Right cardiac atrium (tissue), 5 donors: ENCODE measurements around the gene PILRA. TPM values are rescaled to one million over a fixed set of nuclear protein-coding genes. Genes with fewer than 3 reads are reported as not detected.
"Not testable (repeated sequence)": the region's sequence is repeated elsewhere in the genome, so short reads cannot be mapped to it uniquely, and the experiment has no call there.

Source experiments
- ATAC-seq, 2 donors: fragments of 200-7000 bp; cut with Tn5 transposase; one replicate each; pipeline versions ENCODE4 v1.8.0 to v1.9.1; 2020; ENCODE audit warnings: moderate library complexity in 2 of 2, mild to moderate bottlenecking in 1 of 2
- DNase-seq, 3 donors: peaks; one replicate each; pipeline ENCODE4 v3.0.0-alpha.2; 2020
- H3K27ac ChIP-seq: one replicate; pipeline ENCODE4 v1.5.1; 2013; ENCODE audit warnings: mild to moderate bottlenecking, low read length, control low read depth, moderate library complexity
- H3K27me3 ChIP-seq: one replicate; pipeline ENCODE4 v1.6.1; 2013; ENCODE audit not compliant: control insufficient read depth, insufficient read depth
- H3K4me1 ChIP-seq: one replicate; pipeline ENCODE4 v1.6.1; 2013; ENCODE audit warnings: low read length; ENCODE audit not compliant: control insufficient read depth, insufficient read depth
- H3K4me3 ChIP-seq: one replicate; pipeline ENCODE4 v1.5.1; 2013; ENCODE audit warnings: low read length, control low read depth
- H3K9me3 ChIP-seq: one replicate; pipeline ENCODE4 v1.6.1; 2013; ENCODE audit warnings: low read length; ENCODE audit not compliant: control insufficient read depth
- WGBS: extraction: QIAGEN DNeasy Blood & Tissue Kit; methylation state at CpG from one replicate; pipeline ENCODE4 v1.1.7; 2013; 5-methylcytosine and 5-hydroxymethylcytosine counted together
- intact Hi-C, 4 donors: fragments of 100-400 bp; cut with DNase I; formaldehyde crosslinking; loops; one replicate each; pipeline versions ENCODE4 v1.11.0 to v1.14.0; 2022 to 2023
- long read RNA-seq, 4 donors: library from polyadenylated mRNA; unstranded; transcript quantifications; one replicate each; pipeline ENCODE4 v2.0.0, GENCODE V29; 2020 to 2021
- polyA plus RNA-seq: library from polyadenylated mRNA; stranded (reverse); fragments of 200-250 nt; gene quantifications from one replicate; pipeline ENCODE4 v1.2.3, GENCODE V29; 2013
- total RNA-seq, 4 donors: library from RNA; stranded (reverse); fragmentation: NEBNext Ultra II Directional; extraction: Animal tissue kit (Norgen Biotek cat#: 25700); gene quantifications; one replicate each; pipeline ENCODE4 v1.2.1, GENCODE V29; 2021
- donor health status: healthy with polysubstance abuse.
- donor health status: DM: no; HTN: yes; CAD: no.
- donor health status: DM: no; HTN: no; CAD: no.
- donor health status: DM: no; HTN: yes; CAD: no; lungs with severe emphysema.
- donor health status: DM: yes; HTN: yes; CAD: no.

PILRA gene
- 1 to 10 TPM; 3.9 to 5.3 (median 4.9) TPM for total RNA-seq
- polyA plus RNA-seq, result 2.3 TPM
- long read RNA-seq, donor 1, partial matches to known transcripts, result 0 of 4 reads
- long read RNA-seq, donor 1, other reads (novel, unspliced or antisense), result 0 of 4 reads
- long read RNA-seq, donor 2, partial matches to known transcripts, result 1 of 6 reads
- long read RNA-seq, donor 2, other reads (novel, unspliced or antisense), result 1 of 6 reads
- long read RNA-seq, donor 3, partial matches to known transcripts, result 0 of 1 reads
- long read RNA-seq, donor 3, other reads (novel, unspliced or antisense), result 1 of 1 reads
- long read RNA-seq, donor 4, partial matches to known transcripts, result 0 of 2 reads
- long read RNA-seq, donor 4, other reads (novel, unspliced or antisense), result 0 of 2 reads

GRCh38 chr7:100373261-100373831, at the start of gene PILRA:
Gene PILRA (plus strand): TSS chr7:100373487. CDS start chr7:100373657, 170 bp downstream.
- no peak within 1 kb of the TSS for H3K4me3 ChIP-seq

DNA sequence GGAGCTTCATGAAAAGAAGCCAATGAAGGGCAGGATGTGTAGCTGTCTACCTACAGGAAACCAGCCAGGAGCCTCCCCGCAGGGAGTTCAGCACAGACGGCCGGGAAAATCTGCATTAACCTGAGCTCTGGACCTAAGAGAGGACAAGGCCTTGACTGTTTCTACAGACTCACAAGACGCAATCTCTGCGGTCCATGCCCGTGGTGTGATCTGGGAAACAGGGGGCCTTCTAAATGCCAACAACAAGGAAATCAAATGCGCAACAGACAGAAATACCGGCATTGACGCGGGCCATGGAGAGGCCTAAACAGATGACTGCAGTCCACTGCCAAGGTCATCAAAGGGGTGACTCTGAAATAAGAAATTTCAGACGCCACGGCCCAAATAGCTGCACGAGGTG, 49.1 kb upstream of the PILRA start:
- WGBS, result 92% methylated on average over 13 of the region's 13 CpGs
- H3K9me3 ChIP-seq, H3K4me3 ChIP-seq, DNase-seq, ATAC-seq, intact Hi-C loops, H3K27me3 ChIP-seq, H3K4me1 ChIP-seq, H3K27ac ChIP-seq: not testable (repeated sequence)

More at GRCh38 chr7:100373261-100373831, at the start of gene PILRA:
- Histone ChIP-seq H3K27ac (peak within 1 kb of the TSS; percentile 9), H3K27me3 (no peaks in the 10 kb centered on the region), H3K4me1 (no peaks in the 10 kb centered on the region), H3K9me3 (no peaks in the 10 kb centered on the region)
- intact Hi-C loops, result no loop called here
- peak; percentile 53 to 63 for ATAC-seq
- WGBS, result 44% methylated on average over 12 of the region's 12 CpGs
- peak; percentile 45 to 72 (median 71) for DNase-seq

DNA sequence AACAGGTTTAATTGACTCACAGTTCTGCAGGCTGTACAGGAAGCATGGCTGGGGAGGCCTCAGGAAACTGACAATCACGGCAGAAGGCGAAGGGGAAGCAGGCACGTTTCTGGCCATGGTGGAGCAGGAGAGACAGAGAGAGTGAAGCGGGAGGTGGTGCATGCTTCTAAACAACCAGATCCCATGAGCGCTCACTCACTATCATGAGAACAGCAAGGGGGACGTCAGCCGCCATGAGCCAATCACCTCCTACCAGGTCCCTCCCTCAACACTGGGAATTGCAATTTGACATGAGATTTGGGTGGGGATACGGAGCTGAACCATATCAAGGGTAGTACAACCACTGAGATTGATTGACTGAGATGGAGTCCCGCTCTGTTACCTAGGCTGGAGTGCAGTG, 47.6 kb upstream of the PILRA start:
- H3K27me3 ChIP-seq, H3K4me3 ChIP-seq, intact Hi-C loops, H3K9me3 ChIP-seq, H3K27ac ChIP-seq, ATAC-seq, H3K4me1 ChIP-seq, DNase-seq: not testable (repeated sequence)
- WGBS, result 88% methylated on average over 9 of the region's 9 CpGs

DNA sequence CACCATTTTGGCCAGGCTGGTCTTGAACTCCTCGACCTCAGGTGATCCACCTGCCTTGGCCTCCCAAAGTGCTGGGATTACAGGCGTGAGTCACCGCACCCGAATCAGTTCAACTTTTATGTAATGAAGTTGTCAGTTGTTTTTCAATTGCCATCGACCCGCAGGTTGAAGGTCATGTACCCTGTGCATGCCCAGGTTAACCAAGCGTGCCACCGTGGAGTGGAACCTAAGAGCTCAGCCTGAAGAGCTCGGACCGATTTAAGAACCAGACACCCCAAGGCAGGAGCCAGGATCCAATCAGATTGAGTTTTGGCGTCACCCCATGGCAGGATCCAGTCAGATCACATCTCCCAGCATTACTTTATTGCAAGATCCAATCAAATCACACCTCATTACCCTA, 46.4 kb upstream of the PILRA start:
- ATAC-seq, result not testable (repeated sequence)
- WGBS, result 95% methylated on average over 10 of the region's 11 CpGs

GRCh38 chr7:100335566-100336466, 37.5 kb upstream of the PILRA start:
- H3K9me3 ChIP-seq, intact Hi-C loops, H3K4me1 ChIP-seq, H3K27me3 ChIP-seq: not testable (repeated sequence)
- DNase-seq (peak; percentile 94 to 97 (median 96)), ATAC-seq (peak; percentile 99 to 100)
- Histone ChIP-seq H3K4me3 (peak overlapping the region; percentile 41), H3K27ac (peak overlapping the region; percentile 91)
- WGBS, result under 1% methylated on average over 81 of the region's 85 CpGs

More for the DNA sequence above, 46.4 kb upstream of the PILRA start:
- H3K4me1 ChIP-seq, H3K27me3 ChIP-seq, H3K9me3 ChIP-seq, H3K4me3 ChIP-seq, DNase-seq, intact Hi-C loops, H3K27ac ChIP-seq: not testable (repeated sequence)

DNA sequence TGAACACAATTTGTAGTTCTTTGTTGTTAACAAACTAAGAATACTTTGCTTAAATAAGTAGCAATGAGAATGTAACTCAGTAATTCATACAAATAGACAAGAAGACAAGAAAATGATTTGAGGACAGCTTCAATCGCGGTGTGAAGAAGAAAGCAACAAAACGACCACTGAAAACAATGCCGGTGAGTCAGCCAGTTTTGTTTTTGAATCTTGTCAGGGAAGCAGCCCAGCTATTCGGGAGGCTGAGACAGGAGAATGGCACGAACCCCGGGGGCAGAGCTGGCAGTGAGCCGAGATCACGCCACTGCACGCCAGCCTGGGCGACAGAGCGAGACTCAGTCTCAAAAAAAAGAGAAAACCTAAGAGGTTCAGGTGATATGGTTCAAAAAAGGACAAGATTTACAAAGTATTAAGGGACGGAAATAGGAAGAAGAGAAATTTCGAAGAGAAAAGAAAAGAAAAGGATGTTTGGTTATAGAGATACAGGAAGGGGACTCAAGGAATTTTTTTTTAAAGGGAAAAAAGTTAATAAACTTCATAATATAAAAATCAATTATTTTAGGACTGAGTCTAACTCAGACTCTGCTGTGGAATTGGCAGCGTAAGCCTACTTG, 35.1 kb upstream of the PILRA start:
- H3K27me3 ChIP-seq, ATAC-seq, H3K9me3 ChIP-seq, intact Hi-C loops, H3K4me1 ChIP-seq, H3K27ac ChIP-seq, H3K4me3 ChIP-seq, DNase-seq: not testable (repeated sequence)
- WGBS, result 86% methylated on average over 15 of the region's 15 CpGs

- H3K27me3 ChIP-seq, H3K9me3 ChIP-seq, H3K4me3 ChIP-seq, DNase-seq, intact Hi-C loops, H3K4me1 ChIP-seq, H3K27ac ChIP-seq: not testable (repeated sequence)
- 82% methylated on average over 6 of the region's 6 CpGs for WGBS
- peak in 1 of 2 donors; percentile 35 for ATAC-seq
Measured at GRCh38 chr7:100341286-100341685, 32.0 kb upstream of the PILRA start.

- no peak for ATAC-seq
- intact Hi-C loops, result no loop called here
- H3K4me3 ChIP-seq, result no peak overlapping the region
- H3K9me3 ChIP-seq, result no peaks in the 10 kb centered on the region
- H3K27me3 ChIP-seq, result no peaks in the 10 kb centered on the region
- H3K27ac ChIP-seq, result peak overlapping the region; percentile 36
- no peak for DNase-seq
- no peaks in the 10 kb centered on the region for H3K4me1 ChIP-seq
- WGBS, result 48% methylated on average over 6 of the region's 6 CpGs
Measured at GRCh38 chr7:100342765-100343164, 30.5 kb upstream of the PILRA start.

GRCh38 chr7:100344124-100344559, 29.1 kb upstream of the PILRA start:
- H3K27me3 ChIP-seq, H3K9me3 ChIP-seq, ATAC-seq, H3K4me3 ChIP-seq, H3K27ac ChIP-seq, DNase-seq, intact Hi-C loops, H3K4me1 ChIP-seq: not testable (repeated sequence)
- 82% methylated on average over 3 of the region's 4 CpGs for WGBS

GRCh38 chr7:100344560-100345287, 28.6 kb upstream of the PILRA start:
- ATAC-seq (peak; percentile 85), DNase-seq (peak in 2 of 3 donors; percentile 56 to 73)
- intact Hi-C loops, H3K4me1 ChIP-seq, H3K27me3 ChIP-seq, H3K4me3 ChIP-seq, H3K9me3 ChIP-seq: not testable (repeated sequence)
- 60% methylated on average over 9 of the region's 13 CpGs for WGBS
- H3K27ac ChIP-seq, result peak overlapping the region; percentile 15
